Endothelial cell (in vitro differentiated cells): ENCODE data around the gene RNF212B. TPM values are rescaled to one million over a fixed set of nuclear protein-coding genes. Genes with fewer than 3 reads are reported as not detected.
A peak's percentile ranks its signal among the peaks of the same experiment; 100 is the strongest.

ENCODE experiments used
- DNase-seq: peaks from one replicate; pipeline ENCODE4 v3.0.0; 2021; ENCODE audit warnings: low spot score
- H3K27ac Mint-ChIP-seq: one replicate; pipeline ENCODE4 v1.8.0; 2021; ENCODE audit warnings: mixed read lengths, inconsistent platforms; ENCODE audit not compliant: unreplicated experiment
- H3K27me3 Mint-ChIP-seq: one replicate; pipeline ENCODE4 v1.8.0; 2021; ENCODE audit warnings: mild to moderate bottlenecking, moderate library complexity, mixed read lengths, inconsistent platforms; ENCODE audit not compliant: unreplicated experiment
- H3K36me3 Mint-ChIP-seq: one replicate; pipeline ENCODE4 v1.8.0; 2021; ENCODE audit warnings: mild to moderate bottlenecking, low read depth, mixed read lengths, inconsistent platforms; ENCODE audit not compliant: unreplicated experiment
- H3K4me1 Mint-ChIP-seq: one replicate; pipeline ENCODE4 v1.8.0; 2021; ENCODE audit warnings: mild to moderate bottlenecking, mixed read lengths, inconsistent platforms; ENCODE audit not compliant: unreplicated experiment
- H3K4me3 Mint-ChIP-seq: one replicate; pipeline ENCODE4 v1.8.0; 2021; ENCODE audit warnings: mild to moderate bottlenecking, mixed read lengths, inconsistent platforms; ENCODE audit not compliant: unreplicated experiment
- H3K9me3 Mint-ChIP-seq: one replicate; pipeline ENCODE4 v1.8.0; 2021; ENCODE audit warnings: mixed read lengths, inconsistent platforms; ENCODE audit not compliant: unreplicated experiment
- CTCF ChIP-seq: fragments of 200-600 bp; sonication (generic); IDR thresholded peaks from one replicate; pipeline ENCODE4 v1.5.0; 2021; ENCODE audit warnings: antibody characterized with exemption; ENCODE audit not compliant: unreplicated experiment
- total RNA-seq: library from RNA; stranded (reverse); fragmentation: NEBNext Ultra II Directional; extraction: Animal tissue kit (Norgen Biotek cat#: 25700); gene quantifications from one replicate; pipeline ENCODE4 v1.2.1, GENCODE V29; 2021; ENCODE audit not compliant: unreplicated experiment

RNF212B gene
- total RNA-seq, 1 donor from 2014 or later, result not detected

DNA sequence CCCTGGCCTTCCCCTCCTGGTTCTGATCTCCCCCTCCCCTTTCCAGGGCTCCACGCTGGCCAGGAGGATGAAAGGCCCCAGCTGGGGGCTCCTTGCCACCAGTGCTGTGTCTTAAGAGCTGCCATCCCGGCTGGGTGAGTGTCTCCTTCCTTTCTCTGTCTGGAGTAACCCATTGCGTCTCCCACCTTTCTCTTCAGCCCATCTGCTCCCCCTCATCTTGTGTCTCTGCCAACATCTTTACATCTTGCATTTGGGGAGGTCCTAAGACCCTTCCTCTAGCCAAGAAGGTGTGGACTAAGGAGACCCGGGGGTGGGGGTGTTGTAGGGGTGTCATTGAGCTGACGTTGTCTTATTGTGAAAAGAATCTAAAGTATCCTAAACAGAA is 69.4 kb downstream of the RNF212B start:
- Mint-ChIP-seq H3K27me3 (peaks cover 13% of the 10 kb centered on the region), H3K36me3 (peaks cover 15% of the 10 kb centered on the region), H3K27ac (peak overlapping the region; percentile 95), H3K4me3 (peak overlapping the region; percentile 98), H3K4me1 (peaks cover 34% of the 10 kb centered on the region), H3K9me3 (no peaks in the 10 kb centered on the region)
- TF ChIP-seq CTCF, result no peak
- no peak for DNase-seq

GRCh38 chr14:23307687-23308644 is 70.2 kb downstream of the RNF212B start:
- Mint-ChIP-seq H3K36me3 (peaks cover 20% of the 10 kb centered on the region), H3K4me1 (peaks cover 30% of the 10 kb centered on the region), H3K9me3 (no peaks in the 10 kb centered on the region), H3K27ac (peak overlapping the region; percentile 95), H3K27me3 (peaks cover 11% of the 10 kb centered on the region), H3K4me3 (peak overlapping the region; percentile 98)
- DNase-seq, result no peak
- no peak for TF ChIP-seq CTCF

- H3K27me3 Mint-ChIP-seq, result peaks cover 8% of the 10 kb centered on the region
- no peaks in the 10 kb centered on the region for H3K9me3 Mint-ChIP-seq
- no peak for TF ChIP-seq CTCF
- peaks cover 30% of the 10 kb centered on the region for H3K4me1 Mint-ChIP-seq
- peak overlapping the region; percentile 98 for H3K4me3 Mint-ChIP-seq
- DNase-seq, result no peak
- peak overlapping the region; percentile 45 for H3K27ac Mint-ChIP-seq
- H3K36me3 Mint-ChIP-seq, result peaks cover 20% of the 10 kb centered on the region
Measured at GRCh38 chr14:23308721-23309445, 71.1 kb downstream of the RNF212B start.

- Mint-ChIP-seq H3K4me1 (peaks cover 30% of the 10 kb centered on the region), H3K4me3 (no peak overlapping the region), H3K27ac (no peak overlapping the region), H3K27me3 (peaks cover 5% of the 10 kb centered on the region), H3K36me3 (peaks cover 20% of the 10 kb centered on the region), H3K9me3 (no peaks in the 10 kb centered on the region)
- TF ChIP-seq CTCF, result no peak
- no peak for DNase-seq
Measured at GRCh38 chr14:23310546-23310945, 72.8 kb downstream of the RNF212B start.

GRCh38 chr14:23316300-23316699 is 78.6 kb downstream of the RNF212B start:
- no peak for DNase-seq
- H3K9me3 Mint-ChIP-seq, result no peaks in the 10 kb centered on the region
- H3K36me3 Mint-ChIP-seq, result peaks cover 16% of the 10 kb centered on the region
- H3K4me3 Mint-ChIP-seq, result no peak overlapping the region
- H3K4me1 Mint-ChIP-seq, result peaks cover 17% of the 10 kb centered on the region
- no peak for TF ChIP-seq CTCF
- peaks cover 8% of the 10 kb centered on the region for H3K27me3 Mint-ChIP-seq
- no peak overlapping the region for H3K27ac Mint-ChIP-seq
